ENCODE data around the gene ASPHD2. TPM values are rescaled to one million over a fixed set of nuclear protein-coding genes. Genes with fewer than 3 reads are reported as not detected.

The ASPHD2 gene
- total and polyA plus RNA-seq, 3 experiments from 2014 or later, result 4.1 to 14.2 (median 13.1) TPM

GRCh38 chr22:26391623-26392022 is 37.4 kb upstream of the ASPHD2 start:
- no peaks in the 10 kb centered on the region for H3K9me3 ChIP-seq (ENCODE audit: low read length)

GRCh38 chr22:26393929-26394328 is 35.1 kb upstream of the ASPHD2 start:
- Histone ChIP-seq H3K27me3 (ENCODE audit: insufficient read depth, low read length, poor library complexity, severe bottlenecking) (no peaks in the 10 kb centered on the region), H3K9me3 (ENCODE audit: low read length) (no peaks in the 10 kb centered on the region), H3K36me3 (ENCODE audit: insufficient read depth, low read length) (no peaks in the 10 kb centered on the region), H3K27ac (ENCODE audit: low read depth, low read length) (no peak overlapping the region), H3K4me1 (ENCODE audit: insufficient read depth, low read length) (no peaks in the 10 kb centered on the region), H3K4me3 (ENCODE audit: low read length) (no peak overlapping the region)
- Mint-ChIP-seq H3K4me3 (no peak overlapping the region), H3K27me3 (peaks cover 0 to 9% of the 10 kb centered on the region in 2 donors), H3K4me1 (no peaks in the 10 kb centered on the region), H3K9me3 (no peaks in the 10 kb centered on the region), H3K27ac (no peak overlapping the region), H3K36me3 (no peaks in the 10 kb centered on the region)
- no peak for DNase-seq
- ChIA-PET POLR2A (no interaction called here), CTCF (no interaction called here)

More at GRCh38 chr22:26391623-26392022, 37.4 kb upstream of the ASPHD2 start:
- Histone ChIP-seq H3K4me3 (ENCODE audit: low read length) (no peak overlapping the region), H3K27ac (ENCODE audit: low read depth, low read length) (no peak overlapping the region), H3K27me3 (ENCODE audit: insufficient read depth, low read length, poor library complexity, severe bottlenecking) (no peaks in the 10 kb centered on the region), H3K4me1 (ENCODE audit: insufficient read depth, low read length) (no peaks in the 10 kb centered on the region), H3K36me3 (ENCODE audit: insufficient read depth, low read length) (no peaks in the 10 kb centered on the region)
- no peak for DNase-seq
- Mint-ChIP-seq H3K27ac (no peak overlapping the region), H3K27me3 (peaks cover 0 to 26% of the 10 kb centered on the region in 2 donors), H3K36me3 (no peaks in the 10 kb centered on the region), H3K4me1 (no peaks in the 10 kb centered on the region), H3K4me3 (no peak overlapping the region), H3K9me3 (no peaks in the 10 kb centered on the region)
- CTCF ChIA-PET, result interaction anchor here (1.2 kb wide), 1 partner anchor 9 kb away, joined by 4 read pairs; no protein-coding TSS in a partner anchor
- POLR2A ChIA-PET, result no interaction called here

DNA sequence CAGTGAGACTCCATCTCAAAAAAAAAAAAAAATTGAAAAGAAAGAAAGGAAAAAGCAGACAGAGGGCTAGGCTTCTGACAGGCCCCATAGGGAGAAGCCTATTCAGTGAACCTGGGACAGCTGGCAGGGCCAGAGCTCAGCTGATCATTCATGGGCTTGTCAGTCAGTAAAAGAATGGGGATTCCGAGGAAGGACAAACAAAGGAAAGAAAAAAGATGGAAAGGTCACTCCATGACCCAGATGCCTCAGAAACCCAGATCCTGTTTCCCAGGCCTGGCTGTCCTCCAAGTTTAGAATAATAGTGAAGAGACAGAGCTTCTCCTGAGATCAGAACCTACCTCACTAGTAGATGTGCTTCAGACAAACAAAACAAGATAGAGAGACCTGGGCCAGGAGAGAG is 34.3 kb upstream of the ASPHD2 start:
- H3K4me3 ChIP-seq (ENCODE audit: low read length), result no peak overlapping the region
- H3K9me3 ChIP-seq (ENCODE audit: low read length), result no peaks in the 10 kb centered on the region
- H3K4me1 ChIP-seq (ENCODE audit: insufficient read depth, low read length), result no peaks in the 10 kb centered on the region
- CTCF ChIA-PET, result interaction anchor here (1.9 kb wide), 1 partner anchor 66 kb away, joined by 7 read pairs; no protein-coding TSS in a partner anchor
- no peak overlapping the region for H3K27ac Mint-ChIP-seq
- H3K36me3 ChIP-seq (ENCODE audit: insufficient read depth, low read length), result no peaks in the 10 kb centered on the region
- no peak overlapping the region for H3K4me3 Mint-ChIP-seq
- DNase-seq, result no peak
- no peaks in the 10 kb centered on the region for H3K9me3 Mint-ChIP-seq
- H3K27me3 ChIP-seq (ENCODE audit: insufficient read depth, low read length, poor library complexity, severe bottlenecking), result no peaks in the 10 kb centered on the region
- no peaks in the 10 kb centered on the region for H3K4me1 Mint-ChIP-seq
- no peak overlapping the region for H3K27ac ChIP-seq (ENCODE audit: low read depth, low read length)
- H3K36me3 Mint-ChIP-seq, result no peaks in the 10 kb centered on the region
- POLR2A ChIA-PET, result no interaction called here
- H3K27me3 Mint-ChIP-seq, result peaks cover 0 to 9% of the 10 kb centered on the region in 2 donors

- CTCF ChIA-PET, result interaction anchor here (1.9 kb wide), 1 partner anchor 64 kb away, joined by 7 read pairs; no protein-coding TSS in a partner anchor
- H3K36me3 Mint-ChIP-seq, result no peaks in the 10 kb centered on the region
Observed at GRCh38 chr22:26395926-26396325, 33.1 kb upstream of the ASPHD2 start.

DNA sequence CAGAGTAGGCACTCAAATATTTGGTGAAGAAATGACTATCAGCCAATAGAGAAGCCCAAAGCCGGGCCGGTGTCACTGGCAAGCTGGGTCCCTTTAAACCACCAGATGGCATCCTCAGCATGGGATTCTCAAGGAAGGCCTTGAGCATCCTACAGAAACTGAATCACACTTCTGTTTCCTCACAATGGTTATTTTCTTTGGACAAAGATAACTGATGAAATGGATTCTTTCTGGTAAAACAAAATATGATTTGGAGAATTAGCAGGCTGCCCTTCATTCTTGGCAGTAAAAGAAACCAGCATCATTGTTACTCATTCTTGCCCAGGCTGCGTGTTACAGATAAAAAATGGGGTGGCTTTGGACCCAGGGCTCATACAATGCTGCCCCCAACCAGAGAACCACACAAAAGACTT is 30.3 kb upstream of the ASPHD2 start:
- Mint-ChIP-seq H3K9me3 (no peaks in the 10 kb centered on the region), H3K27ac (peak overlapping the region in 1 of 8 donors; percentile 33), H3K4me1 (no peaks in the 10 kb centered on the region), H3K36me3 (no peaks in the 10 kb centered on the region), H3K27me3 (peaks cover 8% of the 10 kb centered on the region in 2 donors), H3K4me3 (no peak overlapping the region)
- Histone ChIP-seq H3K9me3 (ENCODE audit: low read length) (no peaks in the 10 kb centered on the region), H3K27ac (ENCODE audit: low read depth, low read length) (no peak overlapping the region), H3K4me1 (ENCODE audit: insufficient read depth, low read length) (no peaks in the 10 kb centered on the region), H3K27me3 (ENCODE audit: insufficient read depth, low read length, poor library complexity, severe bottlenecking) (no peaks in the 10 kb centered on the region), H3K36me3 (ENCODE audit: insufficient read depth, low read length) (no peaks in the 10 kb centered on the region), H3K4me3 (ENCODE audit: low read length) (no peak overlapping the region)
- peak; percentile 10 to 63 (median 30) for DNase-seq
- CTCF ChIA-PET, result interaction anchor here (0.6 to 1.9 kb wide), 4 partner anchors 16 to 62 kb away, joined by 3 to 13 read pairs (median 4); no protein-coding TSS in a partner anchor
- POLR2A ChIA-PET, result no interaction called here

More at GRCh38 chr22:26395926-26396325, 33.1 kb upstream of the ASPHD2 start:
- Mint-ChIP-seq H3K9me3 (no peaks in the 10 kb centered on the region), H3K4me3 (no peak overlapping the region), H3K27ac (no peak overlapping the region), H3K27me3 (peaks cover 0 to 2% of the 10 kb centered on the region in 2 donors), H3K4me1 (no peaks in the 10 kb centered on the region)
- Histone ChIP-seq H3K4me3 (ENCODE audit: low read length) (no peak overlapping the region), H3K27ac (ENCODE audit: low read depth, low read length) (no peak overlapping the region), H3K27me3 (ENCODE audit: insufficient read depth, low read length, poor library complexity, severe bottlenecking) (no peaks in the 10 kb centered on the region), H3K4me1 (ENCODE audit: insufficient read depth, low read length) (no peaks in the 10 kb centered on the region), H3K36me3 (ENCODE audit: insufficient read depth, low read length) (no peaks in the 10 kb centered on the region), H3K9me3 (ENCODE audit: low read length) (no peaks in the 10 kb centered on the region)
- POLR2A ChIA-PET, result no interaction called here
- no peak for DNase-seq

- no peak overlapping the region for H3K4me3 Mint-ChIP-seq
- H3K9me3 Mint-ChIP-seq, result no peaks in the 10 kb centered on the region
- Histone ChIP-seq H3K27ac (ENCODE audit: low read depth, low read length) (no peak overlapping the region), H3K36me3 (ENCODE audit: insufficient read depth, low read length) (no peaks in the 10 kb centered on the region), H3K4me3 (ENCODE audit: low read length) (no peak overlapping the region), H3K27me3 (ENCODE audit: insufficient read depth, low read length, poor library complexity, severe bottlenecking) (no peaks in the 10 kb centered on the region), H3K9me3 (ENCODE audit: low read length) (no peaks in the 10 kb centered on the region), H3K4me1 (ENCODE audit: insufficient read depth, low read length) (no peaks in the 10 kb centered on the region)
- POLR2A ChIA-PET, result no interaction called here
- DNase-seq, result no peak
- H3K27ac Mint-ChIP-seq, result no peak overlapping the region
- CTCF ChIA-PET, result interaction anchor here (1.0 to 1.3 kb wide), 2 partner anchors 20 to 60 kb away, joined by 3 to 5 read pairs; no protein-coding TSS in a partner anchor
- H3K27me3 Mint-ChIP-seq, result peaks cover 8 to 10% of the 10 kb centered on the region in 2 donors
- H3K36me3 Mint-ChIP-seq, result no peaks in the 10 kb centered on the region
- no peaks in the 10 kb centered on the region for H3K4me1 Mint-ChIP-seq
Observed at GRCh38 chr22:26399289-26399688, 29.8 kb upstream of the ASPHD2 start.

- H3K4me3 ChIP-seq (ENCODE audit: low read length), result no peak overlapping the region
- no peaks in the 10 kb centered on the region for H3K36me3 ChIP-seq (ENCODE audit: insufficient read depth, low read length)
- no peaks in the 10 kb centered on the region for H3K27me3 ChIP-seq (ENCODE audit: insufficient read depth, low read length, poor library complexity, severe bottlenecking)
- Mint-ChIP-seq H3K27ac (no peak overlapping the region), H3K36me3 (no peaks in the 10 kb centered on the region), H3K27me3 (peaks cover 8 to 23% of the 10 kb centered on the region in 2 donors), H3K4me3 (no peak overlapping the region), H3K9me3 (no peaks in the 10 kb centered on the region), H3K4me1 (no peaks in the 10 kb centered on the region)
- CTCF ChIA-PET, result interaction anchor here (1.6 to 1.8 kb wide), 2 partner anchors 59 to 78 kb away, joined by 3 to 7 read pairs; no protein-coding TSS in a partner anchor
- no peaks in the 10 kb centered on the region for H3K9me3 ChIP-seq (ENCODE audit: low read length)
- no peak for DNase-seq
- no peaks in the 10 kb centered on the region for H3K4me1 ChIP-seq (ENCODE audit: insufficient read depth, low read length)
- no peak overlapping the region for H3K27ac ChIP-seq (ENCODE audit: low read depth, low read length)
- POLR2A ChIA-PET, result no interaction called here
Observed at GRCh38 chr22:26401726-26402125, 27.3 kb upstream of the ASPHD2 start.

DNA sequence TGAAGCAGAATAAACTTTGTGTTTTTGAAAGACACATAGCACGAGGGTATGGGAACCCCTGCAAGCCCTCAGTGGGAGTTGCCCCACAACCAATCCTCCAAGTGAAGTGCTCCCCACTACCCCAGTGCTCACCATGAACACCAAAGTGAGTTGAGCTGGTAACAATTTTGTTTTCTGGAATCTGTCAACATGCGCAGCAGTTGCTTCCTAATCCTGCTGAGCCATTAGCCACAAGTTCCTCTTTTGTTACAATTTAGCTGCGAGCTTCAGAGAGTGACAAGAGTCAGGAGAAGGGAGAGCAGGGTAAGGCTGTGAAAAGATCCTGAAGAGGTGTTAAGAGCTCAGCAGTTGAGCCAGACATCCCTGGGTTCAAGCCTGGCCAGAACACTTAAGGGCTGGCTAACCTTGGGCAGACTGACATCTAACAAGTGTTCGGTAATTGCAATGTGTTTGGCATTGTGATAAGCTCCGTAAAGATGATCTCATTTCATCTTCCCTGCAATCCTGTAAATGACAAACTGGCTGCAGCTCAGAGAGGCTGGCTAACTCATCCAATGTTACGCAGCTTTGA is 24.1 kb upstream of the ASPHD2 start:
- H3K27me3 Mint-ChIP-seq, result peaks cover 15 to 35% of the 10 kb centered on the region in 2 donors
- H3K4me3 Mint-ChIP-seq, result no peak overlapping the region

More for the DNA sequence above, 24.1 kb upstream of the ASPHD2 start:
- H3K4me1 ChIP-seq (ENCODE audit: insufficient read depth, low read length), result no peaks in the 10 kb centered on the region
- CTCF ChIA-PET, result interaction anchor here (1.1 kb wide), 1 partner anchor 8 kb away, joined by 3 read pairs; no protein-coding TSS in a partner anchor
- H3K27ac ChIP-seq (ENCODE audit: low read depth, low read length), result peak overlapping the region; percentile 9
- no peak overlapping the region for H3K27ac Mint-ChIP-seq
- H3K9me3 Mint-ChIP-seq, result no peaks in the 10 kb centered on the region
- no peaks in the 10 kb centered on the region for H3K27me3 ChIP-seq (ENCODE audit: insufficient read depth, low read length, poor library complexity, severe bottlenecking)
- DNase-seq, result no peak
- no peaks in the 10 kb centered on the region for H3K36me3 ChIP-seq (ENCODE audit: insufficient read depth, low read length)
- H3K4me1 Mint-ChIP-seq, result no peaks in the 10 kb centered on the region
- H3K36me3 Mint-ChIP-seq, result no peaks in the 10 kb centered on the region
- no peaks in the 10 kb centered on the region for H3K9me3 ChIP-seq (ENCODE audit: low read length)
- POLR2A ChIA-PET, result no interaction called here
- H3K4me3 ChIP-seq (ENCODE audit: low read length), result no peak overlapping the region

Measured in CD8-positive, alpha-beta memory T cell (primary cell).